Measurements from ENCODE around the gene CHCHD3.

Gene CHCHD3

GRCh38 chr7:132837529-132837928 is 244.4 kb downstream of the CHCHD3 start:
- in situ Hi-C loops (cut with HindIII; ENCODE audit: low sequenced_read_pairs), result no loop called here

GRCh38 chr7:132836746-132837145 is 245.1 kb downstream of the CHCHD3 start:
- in situ Hi-C loops (cut with HindIII; ENCODE audit: low sequenced_read_pairs), result no loop called here

GRCh38 chr7:132830941-132831340 is 250.9 kb downstream of the CHCHD3 start:
- in situ Hi-C loops (cut with HindIII; ENCODE audit: low sequenced_read_pairs), result no loop called here

GRCh38 chr7:132828502-132828901 is 253.4 kb downstream of the CHCHD3 start:
- in situ Hi-C loops (cut with HindIII; ENCODE audit: low sequenced_read_pairs), result no loop called here

GRCh38 chr7:132825932-132826835 is 255.7 kb downstream of the CHCHD3 start:
- in situ Hi-C loops (cut with HindIII; ENCODE audit: low sequenced_read_pairs), result no loop called here

GRCh38 chr7:132825222-132825621 is 256.7 kb downstream of the CHCHD3 start:
- in situ Hi-C loops (cut with HindIII; ENCODE audit: low sequenced_read_pairs), result no loop called here

GRCh38 chr7:132819648-132820047 is 262.2 kb downstream of the CHCHD3 start:
- in situ Hi-C loops (cut with HindIII; ENCODE audit: low sequenced_read_pairs), result no loop called here

GRCh38 chr7:132817949-132818348 is 263.9 kb downstream of the CHCHD3 start:
- in situ Hi-C loops (cut with HindIII; ENCODE audit: low sequenced_read_pairs), result no loop called here

GRCh38 chr7:132815696-132816311 is 266.1 kb downstream of the CHCHD3 start:
- in situ Hi-C loops (cut with HindIII; ENCODE audit: low sequenced_read_pairs), result no loop called here

GRCh38 chr7:132815130-132815529 is 266.8 kb downstream of the CHCHD3 start:
- in situ Hi-C loops (cut with HindIII; ENCODE audit: low sequenced_read_pairs), result no loop called here

- in situ Hi-C loops (cut with HindIII; ENCODE audit: low sequenced_read_pairs), result no loop called here
These were observed 271.3 kb downstream of the CHCHD3 start for GRCh38 chr7:132810561-132810960.

- in situ Hi-C loops (cut with HindIII; ENCODE audit: low sequenced_read_pairs), result no loop called here
These were observed 275.1 kb downstream of the CHCHD3 start for GRCh38 chr7:132806834-132807233.

- in situ Hi-C loops (cut with HindIII; ENCODE audit: low sequenced_read_pairs), result no loop called here
These were observed 276.1 kb downstream of the CHCHD3 start for GRCh38 chr7:132805766-132806165.

GRCh38 chr7:132804849-132805485 is 276.9 kb downstream of the CHCHD3 start:
- in situ Hi-C loops (cut with HindIII; ENCODE audit: low sequenced_read_pairs), result no loop called here

GRCh38 chr7:132800522-132800921 is 281.4 kb downstream of the CHCHD3 start:
- in situ Hi-C loops (cut with HindIII; ENCODE audit: low sequenced_read_pairs), result no loop called here

- in situ Hi-C loops (cut with HindIII; ENCODE audit: low sequenced_read_pairs), result no loop called here
These were observed 282.8 kb downstream of the CHCHD3 start for GRCh38 chr7:132799081-132799413.

- in situ Hi-C loops (cut with HindIII; ENCODE audit: low sequenced_read_pairs), result no loop called here
These were observed 284.7 kb downstream of the CHCHD3 start for GRCh38 chr7:132797152-132797551.

GRCh38 chr7:132793474-132793873 is 288.4 kb downstream of the CHCHD3 start:
- in situ Hi-C loops (cut with HindIII; ENCODE audit: low sequenced_read_pairs), result no loop called here

- in situ Hi-C loops (cut with HindIII; ENCODE audit: low sequenced_read_pairs), result no loop called here
These were observed 290.9 kb downstream of the CHCHD3 start for GRCh38 chr7:132791036-132791435.

- in situ Hi-C loops (cut with HindIII; ENCODE audit: low sequenced_read_pairs), result no loop called here
These were observed 291.8 kb downstream of the CHCHD3 start for GRCh38 chr7:132790104-132790503.

GRCh38 chr7:132789281-132789680 is 292.6 kb downstream of the CHCHD3 start:
- in situ Hi-C loops (cut with HindIII; ENCODE audit: low sequenced_read_pairs), result no loop called here

GRCh38 chr7:132785870-132786269 is 296.0 kb downstream of the CHCHD3 start:
- in situ Hi-C loops (cut with HindIII; ENCODE audit: low sequenced_read_pairs), result no loop called here
